ENCODE measurements around the gene SPATA22.
"Not testable (repeated sequence)": the region's sequence is repeated elsewhere in the genome, so short reads cannot be mapped to it uniquely, and the experiment has no call there.

SPATA22 gene

GRCh38 chr17:3472137-3472536, 518 bp upstream of the SPATA22 start:
- DNase-seq, result no peak

DNA sequence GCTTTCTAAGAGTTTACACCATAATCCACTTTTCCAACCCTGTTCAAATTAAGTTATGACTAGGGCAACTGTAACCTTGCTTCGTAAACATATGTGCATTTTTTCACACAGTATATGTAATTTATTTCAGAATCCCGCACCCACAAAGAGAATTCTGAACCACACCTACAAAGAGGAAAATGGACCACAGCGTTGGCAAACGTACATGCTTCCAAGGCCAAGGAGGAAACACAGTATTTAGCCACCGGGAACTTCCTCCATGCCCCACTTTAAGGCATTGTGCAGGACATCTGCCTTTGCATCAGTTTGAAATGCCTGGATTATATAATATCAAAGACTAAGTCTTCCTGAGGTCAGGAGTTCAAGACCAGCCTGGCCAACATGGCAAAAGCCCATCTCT, 2.1 kb downstream of the SPATA22 start:
- no peak for DNase-seq

DNA sequence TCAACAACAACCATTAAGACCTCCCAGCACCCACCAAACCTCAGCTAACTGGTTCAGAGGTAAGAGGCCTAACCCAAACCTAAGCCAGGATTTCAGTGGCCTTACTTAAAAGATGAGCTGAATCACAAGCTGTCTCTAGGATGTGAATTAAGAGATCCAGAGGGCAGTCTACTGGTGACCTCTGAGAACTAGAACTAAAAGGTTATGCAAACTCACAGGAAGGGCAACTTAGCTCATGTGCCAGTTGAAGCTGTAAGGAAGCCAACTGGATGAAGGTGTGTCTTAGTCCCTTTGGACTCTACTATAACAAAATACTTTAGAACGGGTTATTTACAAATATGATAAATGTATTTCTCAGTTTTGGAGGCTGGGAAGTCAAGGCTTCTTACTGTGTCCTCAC, 5.3 kb downstream of the SPATA22 start:
- not testable (repeated sequence) for DNase-seq

GRCh38 chr17:3448059-3448665, 23.5 kb downstream of the SPATA22 start:
- DNase-seq, result no peak

GRCh38 chr17:3447625-3448024, 24.0 kb downstream of the SPATA22 start:
- peak; percentile 50 to 65 (median 60) for DNase-seq

DNA sequence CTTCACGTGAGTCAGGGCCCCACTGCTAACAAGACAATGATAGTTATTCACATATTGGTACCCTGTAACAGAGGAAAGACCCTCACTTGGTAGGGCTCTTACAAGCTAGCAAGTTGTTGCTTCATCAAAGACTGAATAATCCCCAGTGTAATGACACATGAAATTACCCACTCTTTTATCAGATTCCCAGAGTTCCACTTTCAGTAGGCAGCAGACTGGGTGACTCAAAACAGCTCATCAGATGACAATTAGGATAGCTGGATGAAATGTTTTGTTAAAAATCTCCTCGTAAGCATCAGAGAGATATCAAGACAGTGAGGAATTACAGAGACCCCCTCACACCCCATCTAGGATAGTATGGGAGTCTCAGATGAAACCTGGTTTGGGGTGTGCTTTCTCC, 31.2 kb downstream of the SPATA22 start:
- peak in 1 of 3 donors; percentile 30 for DNase-seq

- DNase-seq, result no peak
Measured at GRCh38 chr17:3438368-3438767, 33.3 kb downstream of the SPATA22 start.

DNA sequence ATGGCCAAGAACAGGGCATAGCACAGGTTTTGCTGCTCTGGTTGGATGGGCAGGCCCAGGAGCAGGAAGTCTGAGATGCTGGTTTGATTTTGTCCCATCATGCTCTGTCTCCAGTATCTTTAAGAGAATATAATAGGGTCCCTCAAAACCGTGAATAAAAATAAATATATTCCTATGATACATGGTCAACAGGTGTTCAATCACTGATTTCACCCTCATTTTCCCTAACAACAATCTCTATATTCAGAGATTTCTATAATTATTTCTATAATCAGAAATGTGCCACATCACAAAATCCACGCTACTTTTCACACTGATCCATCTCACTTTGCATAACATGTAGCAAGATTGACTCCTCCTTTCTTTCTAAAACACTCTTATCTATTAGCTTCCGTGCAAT, 37.9 kb downstream of the SPATA22 start, which contains the start of gene OR1E2:
Gene OR1E2, minus strand, starts transcription at position 101 of the 400 bp plus-strand sequence. Its CDS starts 0 bp downstream, at position 101.
- DNase-seq, result no peak

DNA sequence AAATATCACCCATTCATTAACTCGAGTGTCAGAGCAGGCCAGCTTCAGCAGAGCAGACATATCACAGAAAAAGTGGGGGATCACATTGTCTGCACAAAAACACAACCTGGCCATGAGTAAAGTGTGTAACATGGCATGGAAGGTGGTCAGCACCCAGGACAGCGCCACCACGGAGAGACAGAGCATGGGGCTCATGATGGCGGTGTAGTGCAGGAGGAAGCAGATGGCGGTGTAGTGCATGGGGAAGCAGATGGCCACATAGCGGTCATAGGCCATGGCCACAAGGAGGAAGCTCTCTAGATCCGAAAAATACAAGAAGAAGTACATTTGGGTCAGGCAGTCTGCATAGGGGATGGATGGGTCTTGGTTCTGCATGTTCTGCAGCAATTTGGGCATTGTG, 38.4 kb downstream of the SPATA22 start:
- peak; percentile 48 to 63 (median 62) for DNase-seq

- no peak for DNase-seq
Measured at GRCh38 chr17:3418222-3418621, 53.4 kb downstream of the SPATA22 start.

- DNase-seq, result no peak
Measured at GRCh38 chr17:3415610-3416009, 56.0 kb downstream of the SPATA22 start.

DNA sequence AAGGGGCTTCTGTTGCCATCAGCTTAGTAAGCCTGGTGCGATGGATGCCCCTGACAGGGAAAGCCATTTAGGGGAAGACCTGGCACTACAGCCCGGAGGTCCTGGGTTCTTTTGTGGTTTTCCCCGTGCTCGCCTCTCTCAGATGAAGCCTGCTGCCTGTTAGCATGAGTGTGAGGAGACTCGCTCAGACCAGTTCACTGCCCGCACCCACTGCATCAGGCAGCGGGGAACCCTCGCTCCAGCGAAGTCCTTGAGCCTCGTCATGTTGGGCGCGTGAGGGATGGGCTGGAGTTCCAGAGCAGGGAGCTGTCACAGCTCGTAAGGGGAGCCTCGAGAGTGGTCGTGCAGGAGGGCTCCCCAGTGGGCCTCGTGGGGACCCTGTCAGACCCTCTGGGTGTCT, 59.4 kb downstream of the SPATA22 start:
- not testable (repeated sequence) for DNase-seq

- no peak for DNase-seq
Measured at GRCh38 chr17:3411070-3411469, 60.5 kb downstream of the SPATA22 start, which contains the start of gene OR3A3. TSS of gene OR3A3 (plus strand) at chr17:3411370.

DNA sequence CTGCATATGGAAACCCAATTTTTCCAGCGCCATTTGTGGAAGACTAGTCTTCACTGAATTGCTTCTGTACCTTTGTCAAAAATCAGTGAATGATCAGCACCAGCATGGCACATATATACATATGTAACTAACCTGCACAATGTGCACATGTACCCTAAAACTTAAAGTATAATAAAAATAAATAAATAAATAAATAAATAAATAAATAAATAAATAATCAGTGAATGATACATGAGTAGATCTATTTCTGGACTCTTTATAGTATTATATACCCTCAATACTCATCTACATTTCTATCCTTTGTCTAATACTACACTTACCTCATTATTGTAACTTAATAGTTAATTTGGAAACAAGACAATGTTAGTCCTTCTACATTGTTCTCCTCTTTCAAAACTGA, 67.8 kb downstream of the SPATA22 start:
- not testable (repeated sequence) for DNase-seq

DNA sequence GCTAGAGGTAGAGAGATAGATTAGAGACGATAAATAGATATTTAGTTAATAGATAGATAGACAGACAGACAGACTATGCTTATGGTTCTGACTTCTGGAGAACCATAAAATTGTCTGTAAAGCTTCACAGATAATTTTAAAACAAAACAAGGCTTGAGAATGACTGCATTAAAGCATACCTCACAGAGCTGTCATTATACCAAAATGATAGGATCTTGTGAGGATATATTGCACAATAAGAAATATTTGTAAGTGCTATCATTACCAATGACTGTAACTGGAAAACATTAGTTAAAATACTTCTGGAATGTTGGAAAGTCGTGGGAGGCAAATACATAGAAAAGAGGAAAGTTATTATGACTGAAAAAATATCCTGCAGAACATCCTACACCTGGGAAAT, 69.8 kb downstream of the SPATA22 start:
- no peak for DNase-seq

DNA sequence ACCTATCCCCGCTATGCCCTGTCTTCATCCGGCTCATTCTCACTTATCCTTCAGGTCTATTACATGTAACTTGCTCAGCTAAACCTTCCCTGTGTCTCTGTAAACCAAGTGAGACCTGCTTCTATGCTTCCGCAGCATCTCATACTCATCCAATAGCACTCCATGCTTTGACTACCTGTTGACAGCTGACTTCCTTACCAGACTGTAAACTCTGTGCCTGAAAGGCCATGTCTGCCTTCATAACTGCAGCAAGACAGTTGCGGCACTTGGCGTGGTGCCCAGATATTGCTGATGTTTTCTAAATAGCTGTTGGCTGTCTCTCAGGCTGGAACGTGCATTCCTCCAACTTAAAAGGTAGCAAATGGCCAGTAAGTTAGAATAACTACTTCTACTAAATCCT, 71.6 kb downstream of the SPATA22 start:
- DNase-seq, result no peak

GRCh38 chr17:3398310-3398709, 73.3 kb downstream of the SPATA22 start, which contains the start of gene OR1E1:
TSS of gene OR1E1 (minus strand) at chr17:3398410. CDS start at chr17:3398410, 0 bp downstream.
- no peak for DNase-seq

GRCh38 chr17:3397801-3398200, 73.8 kb downstream of the SPATA22 start:
- DNase-seq, result peak in 2 of 3 donors; percentile 17 to 36

All from suppressor macrophage treated with lipopolysaccharide for 1 hour (primary cell).